Middle frontal gyrus (tissue), 1 donor: ENCODE data around the gene AMDHD1.

ENCODE experiments used
- DNase-seq: peaks from one replicate; pipeline ENCODE4 v3.0.0-alpha.2; 2015; ENCODE audit warnings: low spot score; ENCODE audit errors: extremely low spot score

Gene AMDHD1

GRCh38 chr12:95943330-95943842 lies at the start of gene AMDHD1:
AMDHD1 (plus strand) TSS chr12:95943331; CDS start chr12:95943399, 68 bp downstream.
- no peak for DNase-seq

GRCh38 chr12:95896846-95897245 lies 46.3 kb upstream of the AMDHD1 start:
- DNase-seq = no peak

- no peak for DNase-seq
Observed at GRCh38 chr12:95898081-95898480, 45.0 kb upstream of the AMDHD1 start.

GRCh38 chr12:95908573-95908972 lies 34.6 kb upstream of the AMDHD1 start:
- no peak for DNase-seq

- no peak for DNase-seq
Observed at GRCh38 chr12:95909871-95910270, 33.3 kb upstream of the AMDHD1 start.

GRCh38 chr12:95918194-95918993 lies 24.7 kb upstream of the AMDHD1 start:
- no peak for DNase-seq

- DNase-seq = no peak
Observed at GRCh38 chr12:95919110-95919509, 24.0 kb upstream of the AMDHD1 start.

- no peak for DNase-seq
Observed at GRCh38 chr12:95922231-95922630, 20.9 kb upstream of the AMDHD1 start.

GRCh38 chr12:95940514-95940913 lies 2.6 kb upstream of the AMDHD1 start:
- no peak for DNase-seq

GRCh38 chr12:95942101-95942523 lies 1.0 kb upstream of the AMDHD1 start:
- DNase-seq = no peak

GRCh38 chr12:95942524-95943329 lies 404 bp upstream of the AMDHD1 start, which contains the start of gene CCDC38:
CCDC38 (minus strand) TSS chr12:95942614; CDS start chr12:95936509, 6,105 bp downstream.
- peak; percentile 55 for DNase-seq

GRCh38 chr12:95944108-95944704 lies 1.1 kb downstream of the AMDHD1 start:
- no peak for DNase-seq

GRCh38 chr12:95949477-95950206 lies 6.5 kb downstream of the AMDHD1 start:
- DNase-seq = no peak

GRCh38 chr12:95951515-95951914 lies 8.4 kb downstream of the AMDHD1 start:
- no peak for DNase-seq

- DNase-seq = no peak
Observed at GRCh38 chr12:95953000-95953399, 9.9 kb downstream of the AMDHD1 start.

GRCh38 chr12:95955549-95956159 lies 12.5 kb downstream of the AMDHD1 start:
- DNase-seq = no peak

GRCh38 chr12:95956557-95957145 lies 13.5 kb downstream of the AMDHD1 start:
- DNase-seq = no peak

GRCh38 chr12:95959107-95959506 lies 16.0 kb downstream of the AMDHD1 start:
- no peak for DNase-seq

- no peak for DNase-seq
Observed at GRCh38 chr12:95960241-95960640, 17.1 kb downstream of the AMDHD1 start.

- no peak for DNase-seq
Observed at GRCh38 chr12:95962222-95962621, 19.1 kb downstream of the AMDHD1 start.
